ENCODE measurements around the gene SMIM33.

SMIM33 gene

GRCh38 chr5:139492700-139493192, 21.9 kb downstream of the SMIM33 start:
- no peaks in the 10 kb centered on the region for H3K27me3 ChIP-seq (ENCODE audit: insufficient read depth, low read length, poor library complexity)
- no CpG with 5 or more reads among the region's 6 CpGs for WGBS (ENCODE audit: extremely low coverage, insufficient coverage, low lambda C conversion rate)
- no peak overlapping the region for H2BK5ac ChIP-seq (ENCODE audit: low read length)
- no peak overlapping the region for H3K18ac ChIP-seq (ENCODE audit: low read length)
- no peaks in the 10 kb centered on the region for H3K79me2 ChIP-seq (ENCODE audit: control insufficient read depth, insufficient read depth, low read length)
- H2AK5ac ChIP-seq (ENCODE audit: low read length): no peak overlapping the region
- H3K4me2 ChIP-seq (ENCODE audit: low read length): no peak overlapping the region
- H3K27ac ChIP-seq (ENCODE audit: low read depth, low read length): no peak overlapping the region
- H3K9ac ChIP-seq (ENCODE audit: low read length): no peak overlapping the region
- H3K56ac ChIP-seq (ENCODE audit: low read length): no peak overlapping the region
- H3K36me3 ChIP-seq (ENCODE audit: control insufficient read depth, insufficient read depth, low read length): no peaks in the 10 kb centered on the region
- no peak overlapping the region for H3K4me3 ChIP-seq (ENCODE audit: low read length)
- no peak for DNase-seq
- H4K5ac ChIP-seq (ENCODE audit: low read length): no peak overlapping the region
- no peak overlapping the region for H2BK15ac ChIP-seq (replicated peaks; ENCODE audit: low read depth)
- H4K8ac ChIP-seq (ENCODE audit: low read depth, low read length): no peak overlapping the region
- H3K4me1 ChIP-seq (ENCODE audit: control insufficient read depth, low read depth, low read length): no peaks in the 10 kb centered on the region
- no peak overlapping the region for H3K4ac ChIP-seq (ENCODE audit: low read depth, low read length)
- no peak overlapping the region for H2BK120ac ChIP-seq (ENCODE audit: low read depth, low read length)
- H3K23ac ChIP-seq (ENCODE audit: low read length): no peak overlapping the region
- H3K79me1 ChIP-seq (ENCODE audit: low read length): no peaks in the 10 kb centered on the region

GRCh38 chr5:139494256-139494655, 23.5 kb downstream of the SMIM33 start:
- H3K4me3 ChIP-seq (ENCODE audit: low read length): no peak overlapping the region
- H3K79me1 ChIP-seq (ENCODE audit: low read length): no peaks in the 10 kb centered on the region
- H3K18ac ChIP-seq (ENCODE audit: low read length): no peak overlapping the region
- H2BK15ac ChIP-seq (replicated peaks; ENCODE audit: low read depth): no peak overlapping the region
- no peaks in the 10 kb centered on the region for H3K79me2 ChIP-seq (ENCODE audit: control insufficient read depth, insufficient read depth, low read length)
- H2AK5ac ChIP-seq (ENCODE audit: low read length): no peak overlapping the region
- H3K23ac ChIP-seq (ENCODE audit: low read length): no peak overlapping the region
- no peak overlapping the region for H3K27ac ChIP-seq (ENCODE audit: low read depth, low read length)
- no peak overlapping the region for H3K4ac ChIP-seq (ENCODE audit: low read depth, low read length)
- no peaks in the 10 kb centered on the region for H3K4me1 ChIP-seq (ENCODE audit: control insufficient read depth, low read depth, low read length)
- WGBS (ENCODE audit: extremely low coverage, insufficient coverage, low lambda C conversion rate): no CpG with 5 or more reads among the region's 3 CpGs
- H3K4me2 ChIP-seq (ENCODE audit: low read length): no peak overlapping the region
- no peaks in the 10 kb centered on the region for H3K27me3 ChIP-seq (ENCODE audit: insufficient read depth, low read length, poor library complexity)
- no peak overlapping the region for H4K5ac ChIP-seq (ENCODE audit: low read length)
- H4K8ac ChIP-seq (ENCODE audit: low read depth, low read length): no peak overlapping the region
- no peak overlapping the region for H3K56ac ChIP-seq (ENCODE audit: low read length)
- no peaks in the 10 kb centered on the region for H3K36me3 ChIP-seq (ENCODE audit: control insufficient read depth, insufficient read depth, low read length)
- DNase-seq: no peak
- no peak overlapping the region for H2BK5ac ChIP-seq (ENCODE audit: low read length)
- no peak overlapping the region for H2BK120ac ChIP-seq (ENCODE audit: low read depth, low read length)
- no peak overlapping the region for H3K9ac ChIP-seq (ENCODE audit: low read length)

GRCh38 chr5:139494832-139495231, 24.0 kb downstream of the SMIM33 start:
- no peaks in the 10 kb centered on the region for H3K79me1 ChIP-seq (ENCODE audit: low read length)
- no peak overlapping the region for H2AK5ac ChIP-seq (ENCODE audit: low read length)
- no peaks in the 10 kb centered on the region for H3K27me3 ChIP-seq (ENCODE audit: insufficient read depth, low read length, poor library complexity)
- no peak overlapping the region for H2BK120ac ChIP-seq (ENCODE audit: low read depth, low read length)
- no peak overlapping the region for H2BK15ac ChIP-seq (replicated peaks; ENCODE audit: low read depth)
- no peak overlapping the region for H3K4ac ChIP-seq (ENCODE audit: low read depth, low read length)
- no peak overlapping the region for H3K4me3 ChIP-seq (ENCODE audit: low read length)
- no peak overlapping the region for H2BK5ac ChIP-seq (ENCODE audit: low read length)
- H3K56ac ChIP-seq (ENCODE audit: low read length): no peak overlapping the region
- no peak overlapping the region for H3K23ac ChIP-seq (ENCODE audit: low read length)
- no peak overlapping the region for H3K4me2 ChIP-seq (ENCODE audit: low read length)
- H3K36me3 ChIP-seq (ENCODE audit: control insufficient read depth, insufficient read depth, low read length): no peaks in the 10 kb centered on the region
- H3K9ac ChIP-seq (ENCODE audit: low read length): no peak overlapping the region
- no peak overlapping the region for H3K18ac ChIP-seq (ENCODE audit: low read length)
- no peak overlapping the region for H4K8ac ChIP-seq (ENCODE audit: low read depth, low read length)
- H3K4me1 ChIP-seq (ENCODE audit: control insufficient read depth, low read depth, low read length): no peaks in the 10 kb centered on the region
- H4K5ac ChIP-seq (ENCODE audit: low read length): no peak overlapping the region
- no peaks in the 10 kb centered on the region for H3K79me2 ChIP-seq (ENCODE audit: control insufficient read depth, insufficient read depth, low read length)
- DNase-seq: no peak
- no peak overlapping the region for H3K27ac ChIP-seq (ENCODE audit: low read depth, low read length)

- Histone ChIP-seq H2BK120ac (ENCODE audit: low read depth, low read length) (no peak overlapping the region), H3K4me2 (ENCODE audit: low read length) (no peak overlapping the region), H3K18ac (ENCODE audit: low read length) (no peak overlapping the region), H3K23ac (ENCODE audit: low read length) (no peak overlapping the region), H2AK5ac (ENCODE audit: low read length) (no peak overlapping the region), H4K8ac (ENCODE audit: low read depth, low read length) (no peak overlapping the region), H3K27ac (ENCODE audit: low read depth, low read length) (no peak overlapping the region), H3K27me3 (ENCODE audit: insufficient read depth, low read length, poor library complexity) (no peaks in the 10 kb centered on the region), H3K79me2 (ENCODE audit: control insufficient read depth, insufficient read depth, low read length) (no peaks in the 10 kb centered on the region), H2BK15ac (replicated peaks; ENCODE audit: low read depth) (no peak overlapping the region), H3K79me1 (ENCODE audit: low read length) (no peaks in the 10 kb centered on the region), H3K9ac (ENCODE audit: low read length) (no peak overlapping the region), H3K36me3 (ENCODE audit: control insufficient read depth, insufficient read depth, low read length) (no peaks in the 10 kb centered on the region), H3K4me3 (ENCODE audit: low read length) (no peak overlapping the region), H3K4me1 (ENCODE audit: control insufficient read depth, low read depth, low read length) (no peaks in the 10 kb centered on the region), H3K56ac (ENCODE audit: low read length) (no peak overlapping the region), H2BK5ac (ENCODE audit: low read length) (no peak overlapping the region), H3K4ac (ENCODE audit: low read depth, low read length) (no peak overlapping the region), H4K5ac (ENCODE audit: low read length) (no peak overlapping the region)
- DNase-seq: no peak
- no CpG with 5 or more reads among the region's 3 CpGs for WGBS (ENCODE audit: extremely low coverage, insufficient coverage, low lambda C conversion rate)
Measured at GRCh38 chr5:139495638-139496435, 25.0 kb downstream of the SMIM33 start.

DNA sequence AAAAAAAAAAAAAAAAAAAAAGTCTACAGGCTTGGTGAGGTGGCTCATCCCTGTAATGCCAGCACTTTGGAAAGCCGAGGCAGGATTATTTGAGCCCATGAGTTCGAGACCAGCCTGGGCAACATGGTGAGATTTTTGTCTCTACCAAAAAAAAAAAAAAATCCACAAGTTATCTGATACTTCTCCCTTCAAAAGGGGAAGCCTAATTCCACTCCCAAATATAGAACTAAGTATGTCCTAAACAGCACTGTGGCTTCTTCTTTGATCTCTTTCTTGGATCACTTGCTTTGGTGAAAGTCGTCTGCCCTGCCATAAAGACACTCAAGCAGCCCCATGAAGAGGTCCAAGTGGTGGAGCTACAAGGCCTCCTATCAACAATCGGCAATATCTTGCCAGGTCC, 30.6 kb downstream of the SMIM33 start:
- Histone ChIP-seq H3K27ac (ENCODE audit: low read depth, low read length) (no peak overlapping the region), H2AK5ac (ENCODE audit: low read length) (no peak overlapping the region), H3K4me3 (ENCODE audit: low read length) (no peak overlapping the region), H3K18ac (ENCODE audit: low read length) (no peak overlapping the region), H2BK5ac (ENCODE audit: low read length) (no peak overlapping the region), H3K27me3 (ENCODE audit: insufficient read depth, low read length, poor library complexity) (no peaks in the 10 kb centered on the region), H2BK15ac (replicated peaks; ENCODE audit: low read depth) (no peak overlapping the region), H2BK120ac (ENCODE audit: low read depth, low read length) (no peak overlapping the region), H3K79me2 (ENCODE audit: control insufficient read depth, insufficient read depth, low read length) (no peaks in the 10 kb centered on the region), H3K4ac (ENCODE audit: low read depth, low read length) (no peak overlapping the region), H3K4me1 (ENCODE audit: control insufficient read depth, low read depth, low read length) (no peaks in the 10 kb centered on the region), H4K8ac (ENCODE audit: low read depth, low read length) (no peak overlapping the region), H4K5ac (ENCODE audit: low read length) (no peak overlapping the region), H3K9ac (ENCODE audit: low read length) (no peak overlapping the region), H3K79me1 (ENCODE audit: low read length) (no peaks in the 10 kb centered on the region), H3K36me3 (ENCODE audit: control insufficient read depth, insufficient read depth, low read length) (no peaks in the 10 kb centered on the region), H3K56ac (ENCODE audit: low read length) (no peak overlapping the region), H3K4me2 (ENCODE audit: low read length) (no peak overlapping the region), H3K23ac (ENCODE audit: low read length) (no peak overlapping the region)
- no peak for DNase-seq
- no CpG with 5 or more reads among the region's 4 CpGs for WGBS (ENCODE audit: extremely low coverage, insufficient coverage, low lambda C conversion rate)

Data from mesendoderm (in vitro differentiated cells).